HL-60/S4 treated with retinoic acid at 250 ng/mL for 4 days and 3 days (cell line): ENCODE data around the gene PRORP.
"Not testable (repeated sequence)": the region's sequence is repeated elsewhere in the genome, so short reads cannot be mapped to it uniquely, and the experiment has no call there.

Experiments used
- in situ Hi-C: fragments of 300-500 bp; cut with MboI; formaldehyde crosslinking; loops from 2 replicates; pipeline ENCODE4 v1.7.0; 2022; ENCODE audit warnings: low sequenced_read_pairs

PRORP gene

DNA sequence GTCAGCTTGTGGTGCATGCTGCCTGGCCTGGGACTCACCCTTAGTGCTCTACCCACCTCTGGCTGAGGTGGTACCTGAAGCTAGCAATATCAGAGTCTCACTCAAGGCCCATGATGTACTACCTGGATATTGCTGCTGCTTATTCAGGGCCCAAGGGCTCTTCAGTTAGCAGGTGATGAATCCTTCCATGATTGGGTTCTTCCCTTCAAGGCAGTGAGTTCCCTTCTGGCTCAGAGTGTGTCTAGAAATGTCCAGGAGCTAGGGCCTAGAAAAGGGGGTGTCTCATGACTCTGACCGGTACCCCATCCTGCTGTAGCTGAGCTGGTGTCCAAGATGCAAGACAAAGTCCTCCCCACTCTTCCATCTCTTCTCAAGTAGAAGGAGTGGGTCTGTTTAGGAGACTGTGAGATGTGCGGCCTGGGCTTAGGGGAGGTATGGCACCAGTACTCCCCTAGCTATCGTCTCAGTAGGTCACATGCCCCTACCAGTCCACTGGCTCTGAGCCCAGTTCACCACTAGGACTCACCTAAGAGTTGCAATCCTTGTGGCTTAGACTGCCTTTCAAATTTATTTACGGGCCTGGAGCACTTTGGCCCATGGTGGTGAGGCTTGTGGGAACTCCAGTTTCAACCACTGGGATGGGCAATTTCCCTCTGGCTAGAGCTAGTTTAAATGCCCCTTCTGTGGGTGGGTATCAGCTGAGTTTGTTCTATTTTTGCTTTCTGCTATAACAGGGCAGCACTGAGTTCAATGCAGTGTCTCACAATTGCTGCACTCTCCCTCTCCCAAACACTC lies 12.2 kb downstream of the PRORP start:
- in situ Hi-C loops = loop anchor here (25.0 kb wide), 1 partner anchor 278 kb away; the partner anchor contains the start of gene NFKBIA

DNA sequence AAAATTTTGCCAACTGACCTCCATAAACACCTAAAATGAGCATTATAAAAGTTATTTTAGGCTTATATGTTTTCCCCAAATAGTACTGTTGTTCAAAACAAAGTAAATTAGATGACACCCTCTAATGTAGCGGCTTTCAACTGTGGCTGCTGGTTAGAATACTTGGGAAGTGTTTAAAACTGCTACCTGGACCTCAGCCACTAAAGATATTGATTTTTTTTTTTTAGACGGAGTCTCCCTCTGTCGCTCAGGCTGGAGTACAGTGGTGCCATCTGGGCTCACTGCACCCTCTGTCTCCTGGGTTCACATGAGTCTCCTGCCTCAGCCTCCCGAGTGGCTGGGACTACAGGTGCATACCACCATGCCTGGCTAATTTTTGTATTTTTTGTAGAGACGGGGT lies 16.2 kb downstream of the PRORP start:
- in situ Hi-C loops = loop anchor here (25.0 kb wide), 1 partner anchor 274 kb away; the partner anchor contains the start of gene NFKBIA

DNA sequence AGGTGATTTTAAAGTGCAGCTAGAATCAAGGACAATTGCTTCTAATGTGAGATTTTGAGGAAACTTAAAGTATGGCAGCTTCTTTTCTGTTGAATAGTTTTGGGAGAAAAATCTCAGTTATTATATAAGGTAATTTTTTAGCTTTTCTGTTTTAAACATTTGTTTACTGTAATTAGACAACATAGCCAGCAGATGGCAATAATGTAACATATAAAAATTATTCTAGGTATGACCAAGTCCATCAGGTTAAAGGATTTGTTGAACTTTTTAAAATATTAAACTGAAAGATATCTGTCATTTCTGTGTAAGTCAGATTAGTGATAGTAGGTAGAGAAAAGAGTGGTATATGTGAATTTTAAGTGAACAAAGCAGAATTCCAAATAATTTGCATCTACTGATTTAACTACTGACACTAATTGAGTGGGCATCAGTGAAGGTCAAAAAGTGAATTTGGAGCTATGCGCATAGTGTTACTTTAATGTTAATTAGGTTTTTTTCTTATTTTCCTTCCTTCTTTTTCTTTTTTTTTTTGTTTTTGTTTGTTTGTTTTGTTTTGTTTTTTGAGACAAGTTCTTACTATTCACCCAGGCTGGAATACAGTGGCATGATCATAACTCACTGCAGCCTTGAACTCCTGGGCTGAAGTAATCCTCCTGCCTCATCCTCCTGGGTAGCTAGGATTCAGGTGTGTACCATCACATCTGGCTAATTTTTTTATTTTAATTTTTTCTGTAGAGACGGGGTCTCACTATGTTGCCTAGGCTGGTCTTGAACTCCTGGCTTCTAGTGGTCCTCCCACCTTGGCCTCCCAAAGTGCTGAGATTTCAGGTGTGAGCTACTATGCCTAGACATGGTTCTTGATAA lies 18.6 kb downstream of the PRORP start:
- in situ Hi-C loops = loop anchor here (25.0 kb wide), 1 partner anchor 271 kb away; the partner anchor contains the start of gene NFKBIA

DNA sequence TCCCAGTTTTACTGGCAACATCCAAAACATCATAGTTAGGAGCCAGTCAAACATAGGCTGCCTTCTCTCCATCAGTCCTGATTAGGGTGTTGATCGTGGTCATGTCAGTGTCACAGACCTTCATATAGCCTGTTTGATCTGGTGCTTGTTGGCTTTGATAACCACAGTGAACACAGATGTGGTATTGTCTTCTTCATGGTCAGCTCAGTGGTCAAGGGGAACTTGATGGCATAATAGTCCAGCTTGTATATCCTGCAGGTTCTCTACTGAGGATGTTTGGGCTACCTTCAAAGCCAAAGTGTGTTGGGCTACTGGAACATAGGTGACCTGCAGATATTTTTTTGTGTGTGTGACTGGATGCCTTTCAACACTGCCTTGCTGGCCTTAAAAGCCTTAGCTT lies 21.7 kb downstream of the PRORP start:
- in situ Hi-C loops = loop anchor here (25.0 kb wide), 1 partner anchor 268 kb away; the partner anchor contains the start of gene NFKBIA

DNA sequence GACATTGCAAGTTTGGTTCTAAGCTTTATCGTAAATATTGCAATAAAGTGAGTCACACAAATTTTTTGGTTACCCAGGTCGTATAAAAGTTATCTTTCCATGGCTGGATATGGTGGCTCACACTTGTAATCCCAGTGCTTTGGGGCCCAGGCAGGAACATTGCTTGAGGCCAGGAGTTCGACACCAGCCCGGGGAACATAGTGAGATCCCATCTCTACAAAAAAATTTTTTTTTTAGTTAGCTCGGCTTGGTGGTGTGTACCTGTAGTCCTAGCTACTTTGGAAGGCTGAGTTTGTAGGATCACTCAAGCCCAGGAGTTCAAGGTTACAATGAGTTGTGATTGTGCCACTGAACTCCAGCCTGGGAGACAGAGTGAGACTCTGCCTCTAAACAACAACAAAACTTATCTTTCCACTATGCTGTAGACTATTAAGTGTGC lies 24.4 kb downstream of the PRORP start:
- in situ Hi-C loops = loop anchor here (25.0 kb wide), 1 partner anchor 266 kb away; the partner anchor contains the start of gene NFKBIA

DNA sequence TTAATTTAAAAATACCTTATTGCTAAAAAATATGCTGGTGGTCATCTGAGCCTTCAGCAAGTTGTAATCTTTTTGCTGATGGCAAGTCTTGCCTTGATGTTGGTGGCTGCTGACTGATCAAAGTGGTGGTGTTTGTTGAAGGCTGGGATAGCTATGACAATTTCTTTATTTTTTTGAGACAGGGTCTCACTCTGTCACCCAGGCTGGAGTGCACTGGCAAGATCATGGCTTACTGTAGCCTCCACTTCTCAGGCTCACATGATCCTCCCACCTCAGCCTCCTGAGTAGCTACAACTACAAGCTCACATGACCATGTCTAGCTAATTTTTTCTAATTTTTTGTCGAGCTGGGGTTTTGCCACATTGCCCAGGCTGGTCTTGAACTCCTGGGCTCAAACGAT lies 24.8 kb downstream of the PRORP start:
- in situ Hi-C loops = loop anchor here (25.0 kb wide), 1 partner anchor 265 kb away; the partner anchor contains the start of gene NFKBIA

DNA sequence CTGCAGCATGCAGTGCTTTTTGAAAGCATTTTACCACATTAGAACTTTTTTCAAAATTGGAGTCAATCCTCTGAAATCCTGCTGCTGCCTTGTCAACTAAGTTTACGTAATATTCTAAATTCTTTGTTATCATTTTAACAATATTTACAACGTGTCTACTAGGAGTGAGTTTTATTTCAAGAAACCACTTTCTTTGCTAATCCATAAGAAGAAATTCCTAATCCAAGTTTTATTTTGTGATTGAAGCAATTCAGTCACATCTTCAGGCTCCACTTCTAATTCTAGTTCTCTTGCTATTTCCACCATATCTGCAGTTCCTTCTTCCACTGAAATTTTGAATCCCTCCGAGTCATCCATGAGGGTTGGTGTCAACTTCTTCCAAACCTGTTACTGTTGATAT lies 25.4 kb downstream of the PRORP start:
- in situ Hi-C loops = loop anchor here (25.0 kb wide), 1 partner anchor 265 kb away; the partner anchor contains the start of gene NFKBIA

DNA sequence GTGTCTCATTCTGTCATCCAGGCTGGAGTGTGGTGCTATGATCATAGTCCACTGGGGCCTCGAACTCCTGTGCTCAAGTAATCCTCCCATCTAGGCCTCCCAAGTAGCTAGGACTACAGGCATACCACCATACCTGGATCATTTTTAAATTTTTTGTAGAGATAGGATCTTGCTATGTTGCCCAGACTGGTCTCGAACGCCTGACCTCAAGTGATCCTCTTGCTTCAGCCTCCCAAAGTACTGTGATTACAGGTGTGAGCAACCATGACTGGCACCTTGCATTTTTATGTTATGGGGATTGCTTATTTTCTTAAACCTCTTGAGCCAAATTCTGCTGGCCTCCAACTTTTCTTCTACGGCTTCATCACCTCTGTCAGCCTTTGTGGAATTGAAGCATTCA lies 26.9 kb downstream of the PRORP start:
- in situ Hi-C loops = loop anchor here (25.0 kb wide), 1 partner anchor 263 kb away; the partner anchor contains the start of gene NFKBIA

DNA sequence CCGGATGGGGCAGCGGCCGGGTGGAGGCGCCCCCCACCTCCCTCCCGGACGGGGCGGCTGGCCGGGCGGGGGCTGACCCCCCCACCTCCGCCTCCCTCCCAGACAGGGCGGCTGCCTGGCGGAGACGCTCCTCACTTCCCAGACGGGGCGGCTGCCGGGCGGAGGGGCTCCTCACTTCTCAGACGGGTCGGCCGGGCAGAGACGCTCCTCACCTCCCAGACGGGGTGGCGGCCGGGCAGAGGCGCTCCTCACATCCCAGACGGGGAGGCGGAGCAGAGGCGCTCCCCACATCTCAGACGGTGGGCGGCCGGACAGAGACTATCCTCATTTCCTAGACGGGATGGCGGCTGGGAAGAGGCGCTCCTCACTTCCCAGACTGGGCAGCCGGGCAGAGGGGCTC lies 30.2 kb downstream of the PRORP start:
- in situ Hi-C loops = not testable (repeated sequence)

DNA sequence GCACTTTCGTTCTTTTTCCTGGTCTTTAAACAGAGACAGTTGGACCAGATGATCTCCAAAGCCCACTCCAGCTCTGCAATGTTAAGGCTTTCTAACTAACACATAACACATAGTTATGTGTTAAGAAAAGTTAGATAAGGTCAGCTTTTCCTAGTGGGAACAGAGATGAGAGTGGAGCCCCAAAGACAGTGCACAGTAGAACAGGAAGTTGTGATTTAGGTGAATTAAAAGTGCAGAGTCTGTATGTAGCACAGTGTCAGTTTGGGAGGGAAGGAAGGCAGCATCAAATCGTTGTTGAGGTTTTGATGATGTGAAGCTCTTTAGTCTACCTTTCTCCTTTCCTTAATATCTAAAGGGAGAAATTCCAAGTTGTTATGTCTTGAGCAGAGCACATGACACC lies 31.7 kb downstream of the PRORP start:
- in situ Hi-C loops = no loop called here

DNA sequence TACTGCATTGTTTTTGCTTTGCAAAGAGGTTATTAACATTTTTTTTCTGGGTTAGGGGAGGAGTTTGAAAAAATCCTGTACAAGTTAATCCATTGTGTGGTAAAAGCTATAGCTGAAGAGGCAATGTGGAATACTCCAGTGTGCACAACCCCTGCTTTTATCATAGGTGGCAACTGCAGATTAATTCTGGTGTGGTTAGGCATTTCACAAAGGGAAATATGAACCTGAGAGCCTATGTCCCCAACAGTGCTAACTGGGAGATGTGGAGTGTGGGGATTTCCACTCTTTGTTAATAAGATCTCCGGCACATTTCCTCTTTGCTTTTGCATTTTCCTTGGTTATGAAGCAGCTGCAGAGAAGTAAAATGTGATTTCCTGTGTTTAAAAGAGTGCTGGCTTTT lies 33.6 kb downstream of the PRORP start:
- in situ Hi-C loops = no loop called here

DNA sequence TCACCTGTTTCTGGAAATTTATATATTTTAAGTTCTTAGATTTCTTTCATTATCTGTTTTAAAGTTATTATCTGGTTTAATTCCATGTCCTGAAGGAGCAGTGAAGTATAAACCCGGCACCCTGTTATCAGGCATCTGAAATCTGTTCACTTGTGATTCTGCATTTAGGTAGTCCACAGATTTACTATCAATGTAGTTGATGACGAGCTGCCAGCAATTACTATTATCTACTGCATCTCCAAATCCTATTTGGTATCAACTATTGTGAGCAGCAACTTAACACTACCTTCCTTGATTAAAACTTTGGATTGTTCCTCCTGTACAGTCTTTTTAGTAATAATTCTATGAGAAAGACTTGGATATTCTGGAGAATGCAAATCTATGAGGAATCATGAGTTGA lies 36.1 kb downstream of the PRORP start:
- in situ Hi-C loops = no loop called here

DNA sequence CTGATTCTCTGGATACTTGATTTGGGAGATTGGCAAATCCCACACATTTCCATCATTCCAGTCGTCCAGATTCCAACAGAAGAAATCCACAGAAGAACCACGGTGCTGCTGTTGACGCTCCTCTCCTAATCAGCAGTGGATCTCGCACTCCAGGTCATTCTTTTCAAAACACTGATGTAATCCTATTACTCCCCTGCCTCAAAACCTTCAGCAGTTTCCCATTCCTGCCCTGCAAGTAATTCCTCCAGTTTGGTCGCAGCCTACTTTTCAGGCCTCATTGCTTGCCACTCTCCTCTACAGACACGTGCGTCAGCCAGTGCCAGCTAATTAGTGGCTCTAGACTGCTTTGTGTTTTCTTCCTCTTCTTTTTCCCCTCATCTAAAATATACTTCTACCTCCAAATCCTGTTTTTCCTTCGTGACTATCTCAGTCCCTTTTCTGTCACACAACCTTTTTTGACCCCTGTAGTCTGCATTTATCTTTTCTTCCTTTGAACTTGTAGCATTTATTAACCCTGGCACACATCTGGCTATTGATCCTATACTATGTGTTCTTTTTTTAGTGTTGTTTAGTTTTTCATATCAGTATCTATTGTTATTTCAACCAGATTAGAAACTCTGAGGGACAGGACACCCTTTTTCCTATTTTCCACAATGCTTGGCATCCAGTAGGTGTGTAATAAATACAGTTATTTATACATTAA lies 36.8 kb downstream of the PRORP start:
- in situ Hi-C loops = no loop called here

DNA sequence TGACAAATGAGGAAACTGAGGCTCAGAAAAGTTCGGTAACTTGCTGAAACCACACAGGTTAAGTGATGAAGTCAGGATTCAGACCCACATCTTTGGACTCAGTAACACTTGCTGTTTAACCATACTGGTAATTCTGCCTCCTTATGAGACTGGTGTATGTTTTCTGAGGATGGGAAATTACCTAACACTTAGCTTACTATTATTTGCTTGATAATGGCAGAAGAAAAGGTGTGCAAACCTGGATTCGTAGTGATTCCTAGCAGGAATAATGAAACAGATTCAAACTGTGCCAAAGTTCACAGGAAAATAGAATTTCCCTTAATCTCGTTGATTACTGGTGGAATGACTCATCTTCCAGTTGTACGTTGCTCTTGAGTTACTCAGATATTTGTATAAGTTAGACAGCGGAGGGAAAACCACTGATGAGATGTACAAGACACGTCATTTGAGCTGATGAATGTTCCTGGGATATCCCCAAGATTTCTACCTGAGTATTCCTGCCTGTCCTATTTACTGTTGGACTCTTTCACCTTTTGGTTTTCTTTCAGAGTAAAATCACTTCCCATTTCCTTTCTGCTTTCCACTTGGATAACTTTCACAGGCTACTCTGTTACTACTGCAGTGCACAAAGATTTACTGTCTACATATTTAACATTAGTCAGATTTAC lies 37.5 kb downstream of the PRORP start:
- in situ Hi-C loops = no loop called here

DNA sequence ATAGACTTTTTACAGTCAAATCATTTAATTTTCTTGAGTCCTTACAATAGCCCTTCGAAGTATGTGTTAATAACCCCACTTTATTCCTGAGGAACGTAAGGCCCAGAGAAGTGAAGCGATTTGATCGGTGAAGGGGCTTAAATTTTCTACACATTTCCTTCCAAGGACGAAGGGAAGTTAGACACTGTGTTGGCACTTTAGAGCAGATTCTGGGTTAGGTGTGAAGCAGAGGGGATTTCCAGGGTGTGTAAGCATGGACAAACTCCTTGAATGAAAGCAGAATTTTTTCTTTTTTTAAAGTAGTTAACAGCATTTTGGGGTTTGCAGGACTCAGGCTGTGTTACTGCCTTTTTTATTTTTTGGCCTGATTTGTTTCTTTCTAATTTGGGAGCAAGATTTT lies 38.9 kb downstream of the PRORP start:
- in situ Hi-C loops = no loop called here

DNA sequence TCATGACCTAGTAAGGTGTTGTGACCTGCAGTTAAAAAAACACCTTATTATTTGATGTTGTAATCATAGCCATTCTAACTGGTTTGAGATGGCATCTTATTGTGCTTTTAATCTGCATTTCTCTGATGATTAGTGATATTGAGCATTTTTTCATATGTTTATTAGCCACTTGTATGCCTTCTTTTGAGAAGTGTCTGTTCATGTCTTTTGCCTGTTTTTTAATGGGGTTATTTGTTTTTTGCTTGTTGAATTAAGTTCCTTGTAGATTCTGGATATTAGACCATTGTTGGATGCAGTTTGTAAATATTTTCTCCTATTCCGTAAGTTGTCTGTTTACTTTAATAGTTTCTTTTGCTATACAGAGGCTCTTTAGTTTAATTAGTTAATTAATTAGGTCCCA lies 41.0 kb downstream of the PRORP start:
- in situ Hi-C loops = no loop called here

DNA sequence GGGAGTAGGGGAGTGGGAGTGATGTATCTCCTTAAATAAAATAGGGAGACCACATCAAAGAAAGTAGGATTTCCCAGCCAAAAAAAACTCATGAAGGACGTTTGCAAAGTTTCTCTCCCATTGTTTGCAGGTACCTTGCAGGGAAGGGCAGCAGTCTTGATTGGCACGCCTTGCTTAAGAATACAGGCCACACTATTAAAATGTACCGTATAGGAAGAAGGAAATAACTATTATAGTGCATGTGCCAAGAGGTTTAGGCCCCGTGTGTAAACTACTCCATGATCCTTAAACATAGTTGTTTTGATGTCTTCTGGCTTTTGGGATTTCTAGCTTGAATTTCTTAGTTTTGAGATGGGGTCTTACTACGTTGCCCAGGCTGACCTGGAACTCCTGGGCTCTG lies 42.5 kb downstream of the PRORP start:
- in situ Hi-C loops = no loop called here

DNA sequence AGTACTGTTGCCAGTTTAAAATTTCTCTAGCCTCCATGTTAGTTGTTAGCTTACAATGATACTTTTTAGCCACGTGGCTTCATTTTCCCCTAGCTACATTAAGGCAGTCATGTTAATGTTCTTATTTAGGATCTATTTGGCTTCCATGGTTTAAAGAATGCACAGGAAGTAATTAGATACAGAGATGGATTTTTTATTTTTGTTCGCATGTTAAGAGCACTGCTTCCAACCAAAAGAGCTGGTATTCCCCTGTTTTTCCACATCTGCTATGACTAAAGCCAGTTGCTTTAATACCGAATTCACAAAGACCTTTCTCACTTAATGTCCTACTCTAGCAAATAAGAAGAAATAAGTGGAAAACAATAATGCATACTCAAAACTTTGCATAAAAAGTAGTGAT lies 45.1 kb downstream of the PRORP start:
- in situ Hi-C loops = no loop called here
